Naive thymus-derived CD4-positive, alpha-beta T cell (primary cell): Measurements from ENCODE around the gene ATG7. TPM values are rescaled to one million over a fixed set of nuclear protein-coding genes. Genes with fewer than 3 reads are reported as not detected.
A peak's percentile ranks its signal among the peaks of the same experiment; 100 is the strongest.

Experiments used
- ATAC-seq: fragments of 150-1000 bp; cut with Tn5 transposase; 2 replicates; pipeline ENCODE4 v1.10.0; 2021; ENCODE audit warnings: mild to moderate bottlenecking, moderate library complexity
- CTCF ChIA-PET: fragments of 350-600 bp; sonication (Branson Sonifier 250); formaldehyde crosslinking; loops from one replicate; lab custom pipeline; 2021; ENCODE audit warnings: antibody characterized with exemption; lab: Charles Lee
- POLR2A ChIA-PET: fragments of 350-600 bp; sonication (Branson Sonifier 250); formaldehyde crosslinking; loops from one replicate; lab custom pipeline; 2021; ENCODE audit warnings: antibody characterized with exemption, inconsistent platforms; lab: Charles Lee
- DNase-seq, 9 donors: peaks; one replicate each; pipeline versions ENCODE4 v3.0.0 to v3.0.0-alpha.2; 2020 to 2022; ENCODE audit warnings: mixed read lengths in 1 of 9
- H3K27ac ChIP-seq: one replicate; pipeline ENCODE4 v1.7.0; 2013; ENCODE audit warnings: mild to moderate bottlenecking, low read depth, low read length, moderate library complexity
- H3K27me3 ChIP-seq, 2 donors: one replicate each; pipeline ENCODE4 v1.7.0; 2013; ENCODE audit warnings: low read length in 2 of 2, mild to moderate bottlenecking in 2 of 2, moderate library complexity in 2 of 2; ENCODE audit not compliant: control insufficient read depth in 2 of 2, insufficient read depth in 2 of 2
- H3K36me3 ChIP-seq, 3 experiments: 1 replicate in 2 of 3; 2 replicates in 1 of 3; pipeline ENCODE4 v1.7.0; 2013; ENCODE audit warnings: low read length in 3 of 3, mild to moderate bottlenecking in 3 of 3, moderate library complexity in 1 of 3; ENCODE audit not compliant: insufficient read depth in 3 of 3, control insufficient read depth in 2 of 3
- H3K4me1 ChIP-seq, 2 donors: one replicate each; pipeline ENCODE4 v1.7.0; 2013; ENCODE audit warnings: low read length in 2 of 2, mild to moderate bottlenecking in 2 of 2, moderate library complexity in 1 of 2; ENCODE audit not compliant: control insufficient read depth in 2 of 2, insufficient read depth in 2 of 2
- H3K4me3 ChIP-seq: 2 replicates; pipeline ENCODE4 v1.7.0; 2013; ENCODE audit warnings: mild to moderate bottlenecking, low read length
- H3K9me3 ChIP-seq, 3 experiments: 1 replicate in 2 of 3; 2 replicates in 1 of 3; pipeline ENCODE4 v1.7.0; 2013; ENCODE audit warnings: low read length in 3 of 3; ENCODE audit not compliant: control insufficient read depth in 2 of 3
- H3K27ac Mint-ChIP-seq, 9 donors: one replicate each; pipeline ENCODE4 v1.8.0; 2020 to 2022; ENCODE audit warnings: mixed read lengths in 9 of 9, mild to moderate bottlenecking in 8 of 9, moderate library complexity in 5 of 9, inconsistent platforms in 2 of 9
- H3K27me3 Mint-ChIP-seq, 5 donors: one replicate each; pipeline ENCODE4 v1.8.0; 2021 to 2022; ENCODE audit warnings: mixed read lengths in 5 of 5, mild to moderate bottlenecking in 1 of 5
- H3K36me3 Mint-ChIP-seq, 5 donors: one replicate each; pipeline ENCODE4 v1.8.0; 2020 to 2022; ENCODE audit warnings: mixed read lengths in 5 of 5, mild to moderate bottlenecking in 3 of 5, inconsistent platforms in 1 of 5
- H3K4me1 Mint-ChIP-seq, 7 donors: one replicate each; pipeline ENCODE4 v1.8.0; 2020 to 2022; ENCODE audit warnings: mixed read lengths in 7 of 7, mild to moderate bottlenecking in 3 of 7, inconsistent platforms in 1 of 7
- H3K4me3 Mint-ChIP-seq, 10 donors: one replicate each; pipeline ENCODE4 v1.8.0; 2020 to 2022; ENCODE audit warnings: mild to moderate bottlenecking in 10 of 10, mixed read lengths in 10 of 10, moderate library complexity in 6 of 10, inconsistent platforms in 2 of 10
- H3K9me3 Mint-ChIP-seq, 11 donors: one replicate each; pipeline ENCODE4 v1.8.0; 2020 to 2022; ENCODE audit warnings: mixed read lengths in 11 of 11, mild to moderate bottlenecking in 4 of 11, inconsistent platforms in 1 of 11, moderate library complexity in 1 of 11
- intact Hi-C, 2 donors: fragments of 100-400 bp; cut with micrococcal nuclease; formaldehyde crosslinking; loops; one replicate each; pipeline ENCODE4 v1.15.1; 2023
- polyA plus RNA-seq, 2 donors: library from polyadenylated mRNA; unstranded; fragments of 300-500 nt; fragmentation: Illumina TruSeq; gene quantifications; one replicate each; pipeline ENCODE4 v1.2.3, GENCODE V29; 2021
- total RNA-seq, 6 experiments: library from RNA in 5 of 6; stranded (reverse) in 5 of 6; gene quantifications; 1 replicate in 5 of 6; 2 replicates in 1 of 6; pipeline ENCODE4 v1.2.3 and lab custom pipeline; 2021 to 2026

The ATG7 gene
- total and polyA plus RNA-seq, 7 experiments from 2014 or later: 12.0 to 80.3 (median 33.6) TPM

GRCh38 chr3:11381141-11381540 is 108.9 kb downstream of the ATG7 start:
- no peak overlapping the region for H3K4me3 Mint-ChIP-seq
- H3K4me1 Mint-ChIP-seq: no peaks in the 10 kb centered on the region
- Histone ChIP-seq H3K9me3 (no peaks in the 10 kb centered on the region), H3K4me3 (no peak overlapping the region), H3K27me3 (no peaks in the 10 kb centered on the region), H3K27ac (no peak overlapping the region), H3K36me3 (peaks cover 0 to 4% (median 0%) of the 10 kb centered on the region in 3 experiments), H3K4me1 (no peaks in the 10 kb centered on the region)
- no peak for ATAC-seq
- no peaks in the 10 kb centered on the region for H3K27me3 Mint-ChIP-seq
- no peak for DNase-seq
- H3K36me3 Mint-ChIP-seq: peaks cover 0 to 39% (median 22%) of the 10 kb centered on the region in 5 donors
- POLR2A ChIA-PET: no interaction called here
- CTCF ChIA-PET: interaction anchor here (0.6 to 3.9 kb wide), 4 partner anchors 27 to 423 kb away, joined by 3 to 35 read pairs (median 12); partner anchors contain the start of gene VGLL4
- intact Hi-C loops: no loop called here
- peak overlapping the region in 1 of 9 donors; percentile 9 for H3K27ac Mint-ChIP-seq
- H3K9me3 Mint-ChIP-seq: no peaks in the 10 kb centered on the region

GRCh38 chr3:11381563-11381962 is 109.4 kb downstream of the ATG7 start:
- intact Hi-C loops: no loop called here
- POLR2A ChIA-PET: no interaction called here
- Histone ChIP-seq H3K27ac (no peak overlapping the region), H3K36me3 (peaks cover 0 to 6% (median 0%) of the 10 kb centered on the region in 3 experiments), H3K4me1 (no peaks in the 10 kb centered on the region), H3K27me3 (no peaks in the 10 kb centered on the region), H3K9me3 (no peaks in the 10 kb centered on the region), H3K4me3 (no peak overlapping the region)
- no peak overlapping the region for H3K4me3 Mint-ChIP-seq
- H3K27ac Mint-ChIP-seq: no peak overlapping the region
- CTCF ChIA-PET: interaction anchor here (0.6 to 3.9 kb wide), 4 partner anchors 28 to 422 kb away, joined by 3 to 35 read pairs (median 12); partner anchors contain the start of gene VGLL4
- no peaks in the 10 kb centered on the region for H3K27me3 Mint-ChIP-seq
- no peak for DNase-seq
- no peak for ATAC-seq
- H3K36me3 Mint-ChIP-seq: peaks cover 0 to 40% (median 26%) of the 10 kb centered on the region in 5 donors
- no peaks in the 10 kb centered on the region for H3K4me1 Mint-ChIP-seq
- no peaks in the 10 kb centered on the region for H3K9me3 Mint-ChIP-seq

- ATAC-seq (no peak), DNase-seq (no peak)
- Mint-ChIP-seq H3K27ac (no peak overlapping the region), H3K4me1 (no peaks in the 10 kb centered on the region), H3K27me3 (no peaks in the 10 kb centered on the region), H3K9me3 (no peaks in the 10 kb centered on the region), H3K4me3 (no peak overlapping the region), H3K36me3 (peaks cover 0 to 45% (median 22%) of the 10 kb centered on the region in 5 donors)
- ChIA-PET CTCF (interaction anchor here (0.8 to 3.9 kb wide), 2 partner anchors 269 to 422 kb away, joined by 3 to 20 read pairs; no protein-coding TSS in a partner anchor), POLR2A (no interaction called here)
- peaks cover 0 to 10% (median 0%) of the 10 kb centered on the region in 3 experiments for H3K36me3 ChIP-seq
- H3K4me1 ChIP-seq: no peaks in the 10 kb centered on the region
- intact Hi-C loops: no loop called here
- H3K9me3 ChIP-seq: no peaks in the 10 kb centered on the region
- no peak overlapping the region for H3K27ac ChIP-seq
- H3K4me3 ChIP-seq: no peak overlapping the region
- no peaks in the 10 kb centered on the region for H3K27me3 ChIP-seq
These were observed 110.0 kb downstream of the ATG7 start for GRCh38 chr3:11382146-11382745.

- CTCF ChIA-PET: no interaction called here
- no peak for ATAC-seq
- no peaks in the 10 kb centered on the region for H3K4me1 ChIP-seq
- no peaks in the 10 kb centered on the region for H3K9me3 ChIP-seq
- Mint-ChIP-seq H3K4me3 (no peak overlapping the region), H3K4me1 (no peaks in the 10 kb centered on the region), H3K27ac (peak overlapping the region in 1 of 9 donors; percentile 5), H3K36me3 (peaks cover 0 to 46% (median 19%) of the 10 kb centered on the region in 5 donors), H3K27me3 (no peaks in the 10 kb centered on the region), H3K9me3 (no peaks in the 10 kb centered on the region)
- H3K4me3 ChIP-seq: no peak overlapping the region
- peaks cover 0 to 10% (median 0%) of the 10 kb centered on the region in 3 experiments for H3K36me3 ChIP-seq
- intact Hi-C loops: no loop called here
- no peak overlapping the region for H3K27ac ChIP-seq
- H3K27me3 ChIP-seq: no peaks in the 10 kb centered on the region
- no peak for DNase-seq
- POLR2A ChIA-PET: no interaction called here
These were observed 111.9 kb downstream of the ATG7 start for GRCh38 chr3:11384074-11384473.

- peaks cover 0 to 50% (median 12%) of the 10 kb centered on the region in 5 donors for H3K36me3 Mint-ChIP-seq
- no peak for ATAC-seq
- H3K27ac Mint-ChIP-seq: no peak overlapping the region
- intact Hi-C loops: no loop called here
- no peaks in the 10 kb centered on the region for H3K9me3 ChIP-seq
- no peaks in the 10 kb centered on the region for H3K9me3 Mint-ChIP-seq
- no peak for DNase-seq
- no peak overlapping the region for H3K4me3 Mint-ChIP-seq
- no peak overlapping the region for H3K27ac ChIP-seq
- CTCF ChIA-PET: no interaction called here
- no peaks in the 10 kb centered on the region for H3K4me1 ChIP-seq
- H3K27me3 ChIP-seq: no peaks in the 10 kb centered on the region
- H3K36me3 ChIP-seq: peaks cover 0 to 6% (median 0%) of the 10 kb centered on the region in 3 experiments
- H3K27me3 Mint-ChIP-seq: no peaks in the 10 kb centered on the region
- H3K4me3 ChIP-seq: no peak overlapping the region
- POLR2A ChIA-PET: no interaction called here
- peaks cover 0 to 9% (median under 1%) of the 10 kb centered on the region in 7 donors for H3K4me1 Mint-ChIP-seq
These were observed 113.1 kb downstream of the ATG7 start for GRCh38 chr3:11385326-11385725.

- no peak for DNase-seq
- no peak for ATAC-seq
- Histone ChIP-seq H3K4me1 (no peaks in the 10 kb centered on the region), H3K36me3 (peaks cover 0 to 6% (median 0%) of the 10 kb centered on the region in 3 experiments), H3K27ac (no peak overlapping the region), H3K27me3 (no peaks in the 10 kb centered on the region), H3K9me3 (no peaks in the 10 kb centered on the region), H3K4me3 (no peak overlapping the region)
- Mint-ChIP-seq H3K36me3 (peaks cover 0 to 48% (median 12%) of the 10 kb centered on the region in 5 donors), H3K4me1 (peaks cover under 1 to 15% (median 6%) of the 10 kb centered on the region in 7 donors), H3K9me3 (no peaks in the 10 kb centered on the region), H3K27me3 (no peaks in the 10 kb centered on the region), H3K27ac (no peak overlapping the region), H3K4me3 (no peak overlapping the region)
- ChIA-PET POLR2A (no interaction called here), CTCF (no interaction called here)
- intact Hi-C loops: no loop called here
These were observed 113.7 kb downstream of the ATG7 start for GRCh38 chr3:11385891-11386290.
